Measurements from ENCODE around the gene PHYHIPL.

DNA sequence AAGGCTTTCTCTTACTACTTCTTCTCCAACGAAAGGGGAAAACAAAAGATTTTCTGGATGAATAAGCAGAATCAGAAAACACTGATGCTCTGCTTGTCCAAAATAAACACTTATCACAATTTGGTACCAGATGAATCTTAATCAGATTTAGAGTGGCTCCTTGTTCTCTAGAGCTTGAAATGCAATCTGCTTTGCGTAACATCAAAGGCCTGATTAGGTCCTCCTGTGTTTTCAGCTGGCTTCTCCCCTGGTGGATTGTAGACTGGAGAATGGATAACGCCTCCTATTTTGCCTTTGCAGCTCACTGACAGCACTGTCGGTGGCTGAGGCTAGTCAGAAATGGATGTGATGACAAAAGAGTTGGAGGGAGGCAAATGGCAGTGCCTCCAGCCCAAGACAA, 94.7 kb downstream of the PHYHIPL start:
- TF ChIP-seq, protein P1, sequence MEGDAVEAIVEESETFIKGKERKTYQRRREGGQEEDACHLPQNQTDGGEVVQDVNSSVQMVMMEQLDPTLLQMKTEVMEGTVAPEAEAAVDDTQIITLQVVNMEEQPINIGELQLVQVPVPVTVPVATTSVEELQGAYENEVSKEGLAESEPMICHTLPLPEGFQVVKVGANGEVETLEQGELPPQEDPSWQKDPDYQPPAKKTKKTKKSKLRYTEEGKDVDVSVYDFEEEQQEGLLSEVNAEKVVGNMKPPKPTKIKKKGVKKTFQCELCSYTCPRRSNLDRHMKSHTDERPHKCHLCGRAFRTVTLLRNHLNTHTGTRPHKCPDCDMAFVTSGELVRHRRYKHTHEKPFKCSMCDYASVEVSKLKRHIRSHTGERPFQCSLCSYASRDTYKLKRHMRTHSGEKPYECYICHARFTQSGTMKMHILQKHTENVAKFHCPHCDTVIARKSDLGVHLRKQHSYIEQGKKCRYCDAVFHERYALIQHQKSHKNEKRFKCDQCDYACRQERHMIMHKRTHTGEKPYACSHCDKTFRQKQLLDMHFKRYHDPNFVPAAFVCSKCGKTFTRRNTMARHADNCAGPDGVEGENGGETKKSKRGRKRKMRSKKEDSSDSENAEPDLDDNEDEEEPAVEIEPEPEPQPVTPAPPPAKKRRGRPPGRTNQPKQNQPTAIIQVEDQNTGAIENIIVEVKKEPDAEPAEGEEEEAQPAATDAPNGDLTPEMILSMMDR (IDR thresholded peaks at IDR 0.05; ENCODE audit: low read depth, low read length): no peak
- no peak for TF ChIP-seq EZH2phosphoT487 (IDR thresholded peaks at IDR 0.05; ENCODE audit: low read depth)

Data from OCI-LY3 (cell line).